H1 (cell line): ENCODE results near the gene TMC6. TPM values are rescaled to one million over a fixed set of nuclear protein-coding genes. Genes with fewer than 3 reads are reported as not detected.

Source experiments
- JUND ChIP-seq: IDR thresholded peaks from 2 replicates; pipeline ENCODE4 v1.6.1; 2011; ENCODE audit warnings: mild to moderate bottlenecking, improper control_type of control experiment, low read length
- polyA plus RNA-seq, 7 experiments: library from polyadenylated mRNA; depleted of rRNA in 3 of 7; stranded (reverse) in 5 of 7; unstranded in 2 of 7; fragments of >200 nt in 5 of 7; fragments of 200-250 nt in 2 of 7; gene quantifications; 1 replicate in 5 of 7; 2 replicates in 1 of 7; 4 replicates in 1 of 7; pipeline versions ENCODE4 v1.2.1 to v1.2.3, GENCODE V29; 2011 to 2013; ENCODE audit warnings: missing spikeins in 2 of 7, mixed read lengths in 2 of 7
- total RNA-seq: library from RNA; stranded (reverse); fragmentation: NEBNext Ultra II Directional; extraction: Animal tissue kit (Norgen Biotek cat#: 25700); gene quantifications from 2 replicates; pipeline ENCODE4 v1.2.1, GENCODE V29; 2021

Gene TMC6
- total and polyA plus RNA-seq, 2 of the 8 experiments (the other 6 are each of a cell fraction or from before 2014, with no cell fraction given) = 39.4 to 77.6 TPM

DNA sequence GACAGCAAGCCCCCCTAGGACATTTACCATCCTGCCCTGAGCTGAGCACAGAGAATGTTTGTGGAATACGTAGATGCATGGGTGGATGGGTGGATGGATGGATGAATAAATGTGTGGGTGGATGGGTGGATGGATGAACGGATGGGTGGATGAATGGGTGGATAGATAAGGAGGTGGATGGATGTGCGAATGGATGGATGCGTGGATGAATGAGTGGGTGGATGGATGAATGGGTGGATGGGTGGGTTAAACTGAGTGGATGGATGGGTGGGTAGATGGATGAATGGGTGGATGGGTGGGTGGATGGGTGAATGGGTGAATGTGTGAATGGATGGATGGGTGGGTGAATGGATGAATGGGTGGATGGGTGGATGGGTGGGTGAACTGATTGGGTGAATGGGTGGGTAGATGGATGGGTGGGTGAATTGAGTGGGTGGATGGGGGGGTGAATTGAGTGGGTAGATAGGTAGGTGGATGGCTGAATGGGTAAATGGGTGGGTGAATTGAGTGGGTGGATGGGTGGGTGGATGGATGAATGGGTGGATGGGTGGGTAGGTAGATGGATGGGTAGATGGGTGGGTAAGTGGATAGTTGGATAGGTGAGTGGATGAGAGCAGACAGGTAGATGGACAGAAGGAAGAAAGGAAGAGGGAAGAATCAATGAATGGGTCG is 5.2 kb downstream of the TMC6 start (continued):
- TF ChIP-seq JUND = no peak
- TF ChIP-seq, all 59 proteins: peak for 0
